ENCODE results near the gene PYGO2.

PYGO2 gene

DNA sequence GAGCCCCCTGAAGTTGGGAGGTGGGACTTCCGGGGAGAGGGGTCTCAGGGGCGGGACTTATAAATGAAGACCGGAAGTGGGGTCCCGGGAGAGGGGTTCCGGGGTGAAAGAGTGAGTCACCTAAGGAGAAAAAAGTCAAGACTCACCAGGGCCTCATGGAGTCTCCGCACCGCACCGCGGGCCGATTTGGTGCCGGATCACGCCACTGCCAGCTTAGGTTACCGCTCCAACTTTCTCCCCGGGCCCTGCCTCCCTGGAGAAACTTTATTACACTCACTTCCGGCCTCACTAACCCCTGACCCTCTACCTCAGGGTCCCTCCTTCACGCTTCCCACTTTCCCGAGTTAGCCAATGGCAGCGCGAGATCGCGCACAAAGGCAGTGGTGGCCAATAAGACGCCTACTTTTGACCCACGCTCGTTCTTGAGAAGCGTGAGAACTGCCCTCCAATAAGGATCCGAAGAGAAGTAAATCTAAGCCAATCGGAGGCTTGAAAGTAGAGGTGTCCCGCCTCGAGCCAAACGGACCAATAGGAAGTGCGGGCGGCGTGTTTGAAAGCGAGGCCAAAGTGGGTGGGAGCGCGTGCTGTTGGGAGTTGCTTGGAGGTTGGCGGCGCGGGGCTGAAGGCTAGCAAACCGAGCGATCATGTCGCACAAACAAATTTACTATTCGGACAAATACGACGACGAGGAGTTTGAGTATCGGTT is 12.7 kb upstream of the PYGO2 start, which contains the start of gene CKS1B:
Gene CKS1B, plus strand, starts transcription at position 580 of the 706 bp plus-strand sequence. Its CDS starts 65 bp downstream, at position 645.
- peaks cover 22% of the 10 kb centered on the region for H3K4me1 ChIP-seq (ENCODE audit: insufficient read depth, low read length)
- peak within 1 kb of the TSS; percentile 93 for H3K4me3 ChIP-seq (ENCODE audit: low read length)
- H3K27ac ChIP-seq (ENCODE audit: low read length) = peak within 1 kb of the TSS; percentile 98
- peak within 1 kb of the TSS; percentile 93 for H3K9ac ChIP-seq (ENCODE audit: low read depth, low read length)
- peaks cover 19% of the 10 kb centered on the region for H3K36me3 ChIP-seq (ENCODE audit: insufficient read depth, low read depth, low read length)
- no peaks in the 10 kb centered on the region for H3K27me3 ChIP-seq (ENCODE audit: insufficient read depth, low read length)
- no peaks in the 10 kb centered on the region for H3K9me3 ChIP-seq (ENCODE audit: insufficient read depth, low read depth, low read length)

DNA sequence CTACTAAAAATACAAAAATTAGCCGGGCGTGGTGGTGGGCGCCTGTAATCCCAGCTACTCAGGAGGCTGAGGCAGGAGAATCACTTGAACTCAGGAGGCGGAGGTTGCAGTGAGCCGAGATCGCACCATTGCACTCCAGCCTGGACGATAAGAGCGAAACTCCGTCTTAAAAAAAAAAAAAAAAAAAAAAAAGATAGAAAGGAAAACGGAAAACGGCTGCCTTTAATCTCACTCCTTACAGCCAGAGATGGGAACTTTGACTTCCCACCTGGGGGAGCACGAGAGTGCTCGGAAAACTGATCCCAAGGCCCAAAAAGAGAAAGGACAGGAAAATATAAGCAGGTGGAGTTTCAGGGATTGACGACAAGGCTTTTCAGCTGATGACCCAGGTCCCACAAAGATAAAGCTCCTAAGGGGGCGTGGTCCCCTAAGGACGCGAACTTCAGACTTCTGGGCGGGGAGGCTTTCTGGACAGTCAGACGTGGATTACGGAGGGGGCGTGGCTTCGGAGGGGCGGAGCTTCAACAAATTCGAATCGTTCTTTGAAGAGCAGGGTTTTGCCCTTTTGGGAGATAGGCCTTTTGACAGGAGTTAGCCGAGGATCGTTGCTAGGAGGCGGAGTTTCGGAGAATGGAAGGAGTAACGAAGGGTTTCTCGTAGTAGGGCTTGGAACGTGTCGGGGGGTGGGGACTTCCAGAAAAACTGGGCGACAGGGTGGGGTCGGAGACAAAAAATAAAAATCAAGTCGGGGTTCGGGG is 11.9 kb upstream of the PYGO2 start:
- H3K4me1 ChIP-seq (ENCODE audit: insufficient read depth, low read length) = peaks cover 26% of the 10 kb centered on the region
- no peaks in the 10 kb centered on the region for H3K9me3 ChIP-seq (ENCODE audit: insufficient read depth, low read depth, low read length)
- H3K27ac ChIP-seq (ENCODE audit: low read length) = peak overlapping the region; percentile 98
- peak overlapping the region; percentile 93 for H3K4me3 ChIP-seq (ENCODE audit: low read length)
- peaks cover 15% of the 10 kb centered on the region for H3K36me3 ChIP-seq (ENCODE audit: insufficient read depth, low read depth, low read length)
- peak overlapping the region; percentile 93 for H3K9ac ChIP-seq (ENCODE audit: low read depth, low read length)
- H3K27me3 ChIP-seq (ENCODE audit: insufficient read depth, low read length) = no peaks in the 10 kb centered on the region

DNA sequence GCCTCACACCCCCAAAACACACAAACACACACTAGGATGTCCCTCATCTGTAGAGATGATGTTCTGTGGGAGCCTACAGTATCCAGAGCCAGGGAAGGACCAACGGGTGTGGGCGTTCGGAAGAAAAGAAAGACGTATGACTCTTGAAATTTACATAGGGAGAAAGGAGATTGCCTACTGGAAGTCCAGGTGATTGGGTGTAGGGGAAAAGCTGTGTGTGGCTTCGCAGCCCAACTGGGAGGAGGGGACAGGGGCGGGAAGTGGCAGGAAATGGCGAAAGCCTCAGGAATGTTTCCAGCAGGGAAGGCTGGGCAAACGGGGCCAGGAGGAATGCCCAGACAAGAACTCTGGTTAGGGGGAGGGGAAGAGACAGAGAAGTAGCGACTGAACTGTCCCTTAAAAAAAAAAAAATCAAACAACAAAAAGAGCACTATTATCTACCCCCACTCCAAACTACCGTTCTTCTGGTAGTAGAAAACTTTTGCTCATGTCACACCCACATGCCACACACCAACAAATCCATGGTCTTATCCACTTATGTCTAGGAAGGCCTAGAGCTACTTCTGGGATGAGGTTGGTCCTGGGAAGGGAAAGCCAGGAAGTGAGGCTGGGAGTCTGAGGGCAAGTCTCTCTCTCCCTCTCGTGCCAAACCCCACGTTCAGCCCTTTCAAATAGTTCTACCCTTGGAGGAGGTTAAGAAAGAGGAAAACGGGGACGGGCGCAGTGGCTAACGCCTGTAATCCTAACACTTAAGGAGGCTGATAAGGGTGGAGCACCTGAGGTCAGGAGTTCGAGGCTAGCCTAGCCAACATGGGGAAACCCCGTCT is 11.1 kb upstream of the PYGO2 start:
- H3K27me3 ChIP-seq (ENCODE audit: insufficient read depth, low read length) = no peaks in the 10 kb centered on the region
- peak overlapping the region; percentile 93 for H3K9ac ChIP-seq (ENCODE audit: low read depth, low read length)
- peak overlapping the region; percentile 93 for H3K4me3 ChIP-seq (ENCODE audit: low read length)
- H3K36me3 ChIP-seq (ENCODE audit: insufficient read depth, low read depth, low read length) = peaks cover 14% of the 10 kb centered on the region
- H3K27ac ChIP-seq (ENCODE audit: low read length) = peak overlapping the region; percentile 98
- peaks cover 26% of the 10 kb centered on the region for H3K4me1 ChIP-seq (ENCODE audit: insufficient read depth, low read length)
- H3K9me3 ChIP-seq (ENCODE audit: insufficient read depth, low read depth, low read length) = no peaks in the 10 kb centered on the region

DNA sequence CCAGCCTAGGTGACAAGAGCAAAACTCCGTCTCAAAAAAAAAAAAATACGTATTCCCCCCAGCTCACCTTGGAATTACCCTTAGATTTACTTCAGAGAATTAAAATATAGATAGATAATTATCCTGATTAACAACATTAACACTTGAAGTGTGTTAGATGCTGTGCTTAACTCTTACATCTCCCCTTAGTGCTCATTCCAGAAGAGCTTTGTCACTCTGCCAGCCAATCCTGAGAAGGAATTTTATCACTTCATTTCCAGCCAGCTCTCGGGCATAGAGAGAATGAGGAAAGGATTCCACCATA is 10.6 kb upstream of the PYGO2 start:
- Histone ChIP-seq H3K4me3 (ENCODE audit: low read length) (peak overlapping the region; percentile 93), H3K4me1 (ENCODE audit: insufficient read depth, low read length) (peaks cover 26% of the 10 kb centered on the region), H3K27ac (ENCODE audit: low read length) (peak overlapping the region; percentile 98)

DNA sequence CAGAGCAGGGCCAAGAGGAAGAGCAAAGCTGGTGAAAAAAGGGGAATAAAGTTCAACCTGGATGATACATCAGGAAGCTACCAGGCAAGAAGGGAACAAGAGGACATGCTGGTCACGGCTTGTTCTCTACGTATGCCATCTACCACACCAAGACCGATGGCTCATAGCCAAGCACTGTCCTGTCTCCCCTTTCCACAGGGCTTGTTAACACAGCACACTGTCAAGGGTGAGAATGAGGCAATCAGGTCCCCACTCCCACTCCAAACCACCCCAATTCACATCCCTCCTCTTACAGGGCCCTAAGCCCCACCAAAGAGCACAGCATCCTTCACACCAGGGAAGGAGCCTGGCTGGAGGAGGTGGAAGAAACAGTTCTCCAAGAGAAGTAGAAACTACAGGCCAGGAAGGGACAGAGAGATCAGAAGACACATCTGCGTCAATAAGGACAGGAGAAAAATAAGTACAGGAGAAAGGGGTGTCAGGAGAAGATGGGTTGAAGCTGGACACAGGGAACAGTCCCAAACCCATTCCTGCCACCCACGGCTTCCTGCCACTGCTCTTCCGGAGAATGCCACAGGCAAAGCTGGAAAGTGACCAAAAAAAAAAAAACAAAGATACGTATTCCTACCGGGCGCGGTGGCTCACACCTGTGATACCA is 9.9 kb upstream of the PYGO2 start:
- Histone ChIP-seq H3K36me3 (ENCODE audit: insufficient read depth, low read depth, low read length) (peaks cover 21% of the 10 kb centered on the region), H3K27me3 (ENCODE audit: insufficient read depth, low read length) (no peaks in the 10 kb centered on the region), H3K4me3 (ENCODE audit: low read length) (peak overlapping the region; percentile 93), H3K4me1 (ENCODE audit: insufficient read depth, low read length) (peaks cover 24% of the 10 kb centered on the region), H3K9ac (ENCODE audit: low read depth, low read length) (peak overlapping the region; percentile 93), H3K9me3 (ENCODE audit: insufficient read depth, low read depth, low read length) (no peaks in the 10 kb centered on the region), H3K27ac (ENCODE audit: low read length) (peak overlapping the region; percentile 98)

More for the DNA sequence above, 10.6 kb upstream of the PYGO2 start:
- H3K36me3 ChIP-seq (ENCODE audit: insufficient read depth, low read depth, low read length) = peaks cover 14% of the 10 kb centered on the region
- H3K9me3 ChIP-seq (ENCODE audit: insufficient read depth, low read depth, low read length) = no peaks in the 10 kb centered on the region
- H3K9ac ChIP-seq (ENCODE audit: low read depth, low read length) = peak overlapping the region; percentile 93; the same call in 1 of the 2 replicates
- H3K27me3 ChIP-seq (ENCODE audit: insufficient read depth, low read length) = no peaks in the 10 kb centered on the region

DNA sequence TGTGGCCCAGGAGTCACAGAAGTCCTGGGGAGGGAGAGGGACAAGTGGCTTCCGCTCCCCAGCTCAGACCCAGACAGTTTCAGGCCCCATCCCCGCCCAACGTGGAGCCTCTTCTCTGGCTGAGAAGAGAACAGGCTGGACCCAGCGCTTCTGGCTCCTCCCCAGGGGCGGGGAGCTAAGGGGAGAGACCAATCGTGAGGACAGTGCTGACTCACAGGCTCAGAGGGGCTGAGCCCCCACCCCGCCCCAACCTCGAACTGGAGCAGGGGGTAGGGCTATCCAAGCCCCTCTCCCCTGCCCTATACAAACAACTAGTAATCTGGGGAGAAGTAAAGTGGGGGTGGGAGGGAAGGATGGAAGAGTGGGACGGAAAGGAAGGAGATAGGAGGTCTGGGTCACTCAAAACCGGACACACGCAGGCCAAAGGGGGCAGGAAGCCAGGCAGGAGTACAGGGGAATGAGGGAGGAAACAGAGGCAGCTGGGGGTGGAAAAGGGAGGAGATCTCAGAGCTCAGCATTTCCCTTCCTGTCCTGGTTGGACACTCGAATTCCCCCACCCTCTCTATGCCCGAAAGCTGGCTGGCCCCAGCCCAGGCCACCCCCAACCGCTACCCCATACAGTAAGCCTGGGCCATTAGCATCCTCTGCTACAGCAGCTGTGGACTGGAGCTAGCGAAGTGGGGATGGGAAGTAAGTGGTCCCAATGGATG is 9.2 kb upstream of the PYGO2 start, which contains the start of gene SHC1:
Gene SHC1, minus strand, starts transcription at position 117 of the 710 bp plus-strand sequence. CDS start 221 bp downstream, outside the sequence.
- Histone ChIP-seq H3K27ac (ENCODE audit: low read length) (peak within 1 kb of the TSS; percentile 98), H3K4me1 (ENCODE audit: insufficient read depth, low read length) (peaks cover 20% of the 10 kb centered on the region), H3K4me3 (ENCODE audit: low read length) (peak within 1 kb of the TSS; percentile 93), H3K9ac (ENCODE audit: low read depth, low read length) (peak within 1 kb of the TSS; percentile 93), H3K27me3 (ENCODE audit: insufficient read depth, low read length) (no peaks in the 10 kb centered on the region), H3K36me3 (ENCODE audit: insufficient read depth, low read depth, low read length) (peaks cover 28% of the 10 kb centered on the region), H3K9me3 (ENCODE audit: insufficient read depth, low read depth, low read length) (no peaks in the 10 kb centered on the region)

DNA sequence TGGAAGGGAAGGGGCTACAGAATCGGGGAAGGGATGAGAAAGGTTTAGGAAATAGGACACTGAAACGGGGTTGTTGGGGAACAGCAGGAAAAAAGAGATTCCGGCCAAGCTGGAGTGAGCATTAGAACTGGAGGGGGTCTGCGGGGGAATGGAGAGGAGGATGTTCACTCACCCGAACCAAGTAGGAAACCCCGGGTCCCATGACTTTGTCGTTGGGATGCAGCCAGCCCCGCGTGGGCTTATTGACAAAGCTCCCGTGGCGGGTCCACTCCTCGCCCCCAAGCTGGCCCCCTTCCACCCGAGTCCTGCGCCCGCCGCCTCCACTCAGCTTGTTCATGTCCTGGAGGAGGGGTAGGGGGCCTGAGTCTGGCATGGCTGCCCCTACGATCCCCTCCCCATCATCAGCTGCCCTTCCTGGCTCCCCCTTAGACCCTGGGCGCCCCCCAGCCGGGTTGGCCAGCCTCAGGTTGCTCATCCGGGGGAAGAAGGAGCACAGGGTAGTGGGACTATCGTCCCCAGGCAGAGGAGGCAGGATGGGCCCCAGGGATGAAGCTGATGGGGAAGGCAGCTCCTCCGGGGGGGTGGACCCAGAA is 8.4 kb upstream of the PYGO2 start:
- Histone ChIP-seq H3K9me3 (ENCODE audit: insufficient read depth, low read depth, low read length) (no peaks in the 10 kb centered on the region), H3K27me3 (ENCODE audit: insufficient read depth, low read length) (no peaks in the 10 kb centered on the region), H3K4me3 (ENCODE audit: low read length) (peak overlapping the region; percentile 93), H3K36me3 (ENCODE audit: insufficient read depth, low read depth, low read length) (peaks cover 36% of the 10 kb centered on the region), H3K27ac (ENCODE audit: low read length) (peak overlapping the region; percentile 98), H3K4me1 (ENCODE audit: insufficient read depth, low read length) (peaks cover 20% of the 10 kb centered on the region), H3K9ac (ENCODE audit: low read depth, low read length) (peak overlapping the region; percentile 93; the same call in 1 of the 2 replicates)

DNA sequence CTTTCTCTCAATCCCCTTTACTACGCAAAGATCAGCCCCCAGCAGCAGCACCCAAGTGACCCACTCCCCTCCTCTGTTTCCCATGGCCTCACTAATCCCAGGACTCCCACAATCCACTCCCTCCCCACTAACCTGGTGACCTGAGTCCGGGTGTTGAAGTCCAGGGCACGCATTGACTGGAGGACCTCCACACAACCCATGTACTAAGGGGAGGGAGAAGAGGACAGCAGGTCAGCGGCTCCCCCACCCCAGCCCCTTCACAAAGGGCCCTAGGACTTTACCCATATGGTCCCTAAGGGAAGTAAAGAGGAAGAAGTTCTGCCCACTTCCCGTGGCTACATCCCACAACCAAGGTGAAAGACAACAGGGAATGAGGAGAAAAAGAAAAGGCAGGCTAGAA is 7.7 kb upstream of the PYGO2 start:
- H3K36me3 ChIP-seq (ENCODE audit: insufficient read depth, low read depth, low read length) = peaks cover 44% of the 10 kb centered on the region

DNA sequence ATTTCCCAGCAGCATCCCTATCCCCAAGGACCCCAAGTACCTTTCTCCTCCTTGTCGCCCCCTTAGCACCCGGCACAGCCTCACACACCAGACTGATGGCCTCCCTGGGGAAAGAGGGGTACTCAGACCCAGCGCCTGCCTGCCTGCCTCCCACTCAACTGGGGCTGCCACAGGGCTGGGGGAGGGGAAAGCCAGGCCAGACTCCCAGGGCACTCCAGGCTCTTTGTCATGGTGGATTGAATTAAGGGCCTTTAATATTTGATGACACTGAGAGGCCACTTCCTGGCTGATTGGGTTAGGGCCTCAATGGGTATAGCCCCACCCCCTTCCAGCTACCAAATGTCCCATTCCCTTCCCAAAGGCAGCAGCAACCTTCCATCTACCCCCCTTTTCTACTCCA is 7.1 kb upstream of the PYGO2 start:
- Histone ChIP-seq H3K27me3 (ENCODE audit: insufficient read depth, low read length) (no peaks in the 10 kb centered on the region), H3K27ac (ENCODE audit: low read length) (peak overlapping the region; percentile 51), H3K4me3 (ENCODE audit: low read length) (peak overlapping the region; percentile 93), H3K36me3 (ENCODE audit: insufficient read depth, low read depth, low read length) (peaks cover 49% of the 10 kb centered on the region), H3K9ac (ENCODE audit: low read depth, low read length) (peak overlapping the region; percentile 93; the same call in 1 of the 2 replicates), H3K4me1 (ENCODE audit: insufficient read depth, low read length) (peaks cover 20% of the 10 kb centered on the region), H3K9me3 (ENCODE audit: insufficient read depth, low read depth, low read length) (no peaks in the 10 kb centered on the region)

More for the DNA sequence above, 7.7 kb upstream of the PYGO2 start:
- H3K27ac ChIP-seq (ENCODE audit: low read length) = peak overlapping the region; percentile 51
- peaks cover 20% of the 10 kb centered on the region for H3K4me1 ChIP-seq (ENCODE audit: insufficient read depth, low read length)
- H3K9ac ChIP-seq (ENCODE audit: low read depth, low read length) = peak overlapping the region; percentile 93; the same call in 1 of the 2 replicates
- peak overlapping the region; percentile 93 for H3K4me3 ChIP-seq (ENCODE audit: low read length)
- H3K9me3 ChIP-seq (ENCODE audit: insufficient read depth, low read depth, low read length) = no peaks in the 10 kb centered on the region
- no peaks in the 10 kb centered on the region for H3K27me3 ChIP-seq (ENCODE audit: insufficient read depth, low read length)

DNA sequence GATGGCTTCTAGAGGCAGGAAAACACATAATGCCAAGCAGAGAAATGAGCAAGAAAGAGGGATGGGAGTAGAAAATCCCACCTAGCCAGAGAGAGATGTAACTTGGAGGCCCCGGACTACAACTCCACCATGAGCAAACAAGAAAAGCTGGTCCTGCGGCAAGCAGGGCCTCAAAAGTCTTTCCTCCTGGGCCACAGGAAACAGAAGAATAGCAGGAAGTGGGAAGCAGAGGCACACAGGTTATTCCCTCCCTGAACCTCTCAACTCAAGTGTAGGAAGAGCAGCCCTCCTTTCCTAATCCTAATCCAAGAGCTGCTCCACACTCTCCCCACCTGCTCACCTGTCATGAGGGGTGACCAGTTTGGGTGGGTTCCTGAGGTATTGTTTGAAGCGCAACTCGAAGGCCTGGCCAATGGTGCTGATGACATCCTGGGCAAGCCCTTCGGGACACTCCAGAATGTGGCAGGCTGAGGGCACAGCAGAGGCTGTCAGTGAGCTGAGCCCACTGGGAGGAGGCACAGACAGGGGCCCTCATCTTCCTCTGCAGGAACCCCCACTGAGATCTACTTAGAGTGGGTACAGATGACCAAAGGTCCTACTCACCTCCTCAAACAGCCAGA is 5.9 kb upstream of the PYGO2 start:
- peaks cover 59% of the 10 kb centered on the region for H3K36me3 ChIP-seq (ENCODE audit: insufficient read depth, low read depth, low read length)
- no peaks in the 10 kb centered on the region for H3K9me3 ChIP-seq (ENCODE audit: insufficient read depth, low read depth, low read length)
- H3K4me3 ChIP-seq (ENCODE audit: low read length) = no peak overlapping the region
- no peaks in the 10 kb centered on the region for H3K27me3 ChIP-seq (ENCODE audit: insufficient read depth, low read length)
- peaks cover 17% of the 10 kb centered on the region for H3K4me1 ChIP-seq (ENCODE audit: insufficient read depth, low read length)
- no peak overlapping the region for H3K27ac ChIP-seq (ENCODE audit: low read length)
- H3K9ac ChIP-seq (ENCODE audit: low read depth, low read length) = no peak overlapping the region

All from iPS-20b (cell line).